GM12878 (cell line): ENCODE data around the gene CALR. TPM values are rescaled to one million over a fixed set of nuclear protein-coding genes. Genes with fewer than 3 reads are reported as not detected.

Source experiments
- BACH1 ChIP-seq: fragments of 450-650 bp; IDR thresholded peaks from 2 replicates; pipeline ENCODE4 v1.6.1; 2017; ENCODE audit warnings: mild to moderate bottlenecking, borderline replicate concordance
- BMI1 ChIP-seq: fragments of 450-650 bp; IDR thresholded peaks from 2 replicates; pipeline ENCODE4 v1.6.1; 2016; ENCODE audit warnings: mild to moderate bottlenecking, moderate library complexity, borderline replicate concordance
- CBFB ChIP-seq: IDR thresholded peaks from 2 replicates; pipeline ENCODE4 v1.6.1; 2016; ENCODE audit warnings: antibody characterized with exemption, low read depth
- DPF2 ChIP-seq: fragments of 450-650 bp; IDR thresholded peaks from 2 replicates; pipeline ENCODE4 v1.6.1; 2017; ENCODE audit warnings: mild to moderate bottlenecking
- E2F8 ChIP-seq: fragments of 450-650 bp; IDR thresholded peaks from 2 replicates; pipeline ENCODE4 v1.6.1; 2018; ENCODE audit warnings: mild to moderate bottlenecking, low read depth, moderate library complexity; ENCODE audit not compliant: partially characterized antibody
- GATAD2B ChIP-seq: fragments of 450-650 bp; conservative IDR thresholded peaks from 2 replicates; pipeline ENCODE4 v1.6.1; 2017; ENCODE audit warnings: low read depth, mild to moderate bottlenecking, moderate library complexity
- HCFC1 ChIP-seq: fragments of 150-350 bp; IDR thresholded peaks from 2 replicates; pipeline ENCODE4 v1.6.1; 2014; ENCODE audit warnings: low read length
- HDAC6 ChIP-seq: fragments of 200-600 bp; sonication (generic); IDR thresholded peaks from one replicate; pipeline ENCODE4 v1.8.0; 2017; ENCODE audit warnings: antibody characterized with exemption; ENCODE audit not compliant: unreplicated experiment
- LARP7 ChIP-seq: fragments of 450-650 bp; IDR thresholded peaks from 2 replicates; pipeline ENCODE4 v1.6.1; 2017; ENCODE audit warnings: mild to moderate bottlenecking
- MYB ChIP-seq: fragments of 150-350 bp; IDR thresholded peaks from 2 replicates; pipeline ENCODE4 v1.6.1; 2014; ENCODE audit warnings: mild to moderate bottlenecking, low read depth, low read length, borderline replicate concordance
- NBN ChIP-seq: fragments of 450-650 bp; IDR thresholded peaks from 2 replicates; pipeline ENCODE4 v1.6.1; 2016
- NFYA ChIP-seq: IDR thresholded peaks from 2 replicates; pipeline ENCODE4 v1.6.1; 2011; ENCODE audit warnings: low read depth, mild to moderate bottlenecking, low read length, improper control_type of control experiment, borderline replicate concordance
- NFYB ChIP-seq: IDR thresholded peaks from 2 replicates; pipeline ENCODE4 v1.6.1; 2011; ENCODE audit warnings: low read depth, mild to moderate bottlenecking, low read length, improper control_type of control experiment, moderate library complexity; ENCODE audit not compliant: insufficient read depth
- PKNOX1 ChIP-seq: fragments of 450-650 bp; IDR thresholded peaks from 2 replicates; pipeline ENCODE4 v1.6.1; 2016; ENCODE audit warnings: mild to moderate bottlenecking
- POLR2A ChIP-seq: IDR thresholded peaks from 2 replicates; pipeline ENCODE4 v1.6.1; 2011; ENCODE audit warnings: low read depth, mild to moderate bottlenecking, low read length
- POLR2AphosphoS2 ChIP-seq: IDR thresholded peaks from 2 replicates; pipeline ENCODE4 v1.6.1; 2011; ENCODE audit warnings: low read depth, mild to moderate bottlenecking, low read length, improper control_type of control experiment, moderate library complexity
- SIX5 ChIP-seq: IDR thresholded peaks from 2 replicates; pipeline ENCODE4 v1.6.1; 2011; ENCODE audit warnings: mild to moderate bottlenecking, low read depth, low read length, moderate library complexity; ENCODE audit not compliant: severe bottlenecking
- SP1 ChIP-seq: IDR thresholded peaks from one replicate; pipeline ENCODE4 v1.6.1; 2011; ENCODE audit warnings: low read depth, low read length
- SREBF2 ChIP-seq: IDR thresholded peaks from 2 replicates; pipeline ENCODE4 v1.6.1; 2012; ENCODE audit warnings: mild to moderate bottlenecking, low read length
- SRF ChIP-seq, 2 experiments: IDR thresholded peaks; 2 replicates each; pipeline ENCODE4 v1.6.1; 2011; ENCODE audit warnings: low read depth in 2 of 2, low read length in 2 of 2, mild to moderate bottlenecking in 1 of 2, moderate library complexity in 1 of 2
- TCF3 ChIP-seq: IDR thresholded peaks from 2 replicates; pipeline ENCODE4 v1.6.1; 2012; ENCODE audit warnings: low read depth, mild to moderate bottlenecking, low read length, borderline replicate concordance; ENCODE audit not compliant: insufficient read depth
- ZBTB4 ChIP-seq: fragments of 450-650 bp; formaldehyde crosslinking; IDR thresholded peaks from 2 replicates; pipeline ENCODE4 v1.4.0; 2022; ENCODE audit warnings: mild to moderate bottlenecking, moderate library complexity
- ZNF207 ChIP-seq: fragments of 450-650 bp; IDR thresholded peaks from 2 replicates; pipeline ENCODE4 v1.6.1; 2014; ENCODE audit warnings: antibody characterized with exemption, mild to moderate bottlenecking, borderline replicate concordance
- ZSCAN29 ChIP-seq: fragments of 450-650 bp; IDR thresholded peaks from 2 replicates; pipeline ENCODE4 v1.6.1; 2017; ENCODE audit warnings: mild to moderate bottlenecking, moderate library complexity
- polyA plus RNA-seq, 11 experiments: library from polyadenylated mRNA; depleted of rRNA in 4 of 11; unstranded in 6 of 11; stranded (reverse) in 5 of 11; fragments of >200 nt; fragmentation: Nextera tagmentation in 4 of 11; fragmentation: Illumina TruSeq in 1 of 11; extraction: Ambion mirVana in 4 of 11; extraction: Trizol in 1 of 11; gene quantifications; 1 replicate in 1 of 11; 2 replicates in 10 of 11; pipeline versions ENCODE4 v1.2.1 to v1.2.3, GENCODE V29; 2011 to 2016; ENCODE audit warnings: inconsistent platforms in 2 of 11, missing spikeins in 2 of 11, low read depth in 1 of 11
- total RNA-seq, 4 experiments: library from RNA; depleted of rRNA in 3 of 4; stranded (reverse); fragments of >200 nt in 3 of 4; fragmentation: Illumina TruSeq in 1 of 4; extraction: Trizol in 1 of 4; gene quantifications; 2 replicates each; pipeline versions ENCODE4 v1.2.1 to v1.2.3, GENCODE V29; 2013 to 2021

Gene CALR
- total and polyA plus RNA-seq, 10 of the 15 experiments (the other 5 are each of a cell fraction or from before 2014, with no cell fraction given), result 202 to 1,451 (median 749) TPM

- TF ChIP-seq PKNOX1 (peak; percentile 96), NFYB (peak; percentile 94), MYB (no peak), HCFC1 (0 out of 2 replicates have a peak, but pooled peaks have one; percentile 36), CBFB (peak; percentile 65; the same call in 1 of the 2 replicates), ZNF207 (no peak; the same call in 1 of the 2 replicates), NFYA (peak; percentile 17; the same call in 1 of the 2 replicates), ZSCAN29 (no peak), POLR2AphosphoS2 (peak; percentile 99), SIX5 (peak; percentile 18), SRF (IDR thresholded peaks at IDR 0.05; ENCODE audit: low read depth in 2 of 2, low read length in 2 of 2) (no peak), TCF3 (peak; percentile 90; the same call in 1 of the 2 replicates), E2F8 (peak; percentile 77), NBN (0 out of 2 replicates have a peak, but pooled peaks have one; percentile 14), BACH1 (peak; percentile 98), SREBF2 (0 out of 2 replicates have a peak, but pooled peaks have one; percentile 12), GATAD2B (peak; percentile 88), DPF2 (peak; percentile 70; the same call in 1 of the 2 replicates), BMI1 (no peak), LARP7 (peak; percentile 97), ZBTB4 (no peak), SP1 (peak; percentile 99), POLR2A (peak; percentile 99), HDAC6 (peak; percentile 80)
These were observed at the start of gene CALR (continued) for GRCh38 chr19:12937927-12938778.
